Stomach (tissue), 4 donors: ENCODE results near the gene CXCL8.

Source experiments
- EP300 ChIP-seq: sonication (generic); formaldehyde crosslinking; IDR thresholded peaks from one replicate; pipeline ENCODE4 v1.6.1; 2017; ENCODE audit warnings: antibody characterized with exemption
- TF ChIP-seq, protein P1 (sequence below), 7 experiments: fragments of 450-650 bp in 4 of 7; fragments of 200-600 bp in 3 of 7; sonication (generic) in 3 of 7; IDR thresholded peaks; one replicate each; pipeline ENCODE4 v1.5.1; 2016 to 2019; ENCODE audit warnings: antibody characterized with exemption in 7 of 7, control low read depth in 2 of 7, mild to moderate bottlenecking in 1 of 7

DNA sequence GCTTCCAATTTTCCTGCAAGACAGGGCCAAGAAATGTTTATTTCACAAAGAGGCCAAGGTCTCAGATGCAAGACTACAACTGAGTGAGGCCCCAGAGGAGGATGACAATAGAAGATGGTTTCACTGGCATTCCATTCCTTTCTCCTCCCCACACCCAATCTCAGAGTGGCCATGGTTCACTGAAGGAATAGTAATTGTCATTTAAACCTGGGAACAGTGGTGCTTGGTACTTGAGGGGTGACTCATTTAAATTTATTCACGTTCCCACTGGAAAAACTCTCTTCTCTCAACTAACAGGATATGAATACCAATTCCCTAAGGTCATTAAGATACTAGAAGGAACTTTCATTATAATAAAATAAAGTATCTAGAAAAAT lies 35.3 kb upstream of the CXCL8 start:
- no peak for TF ChIP-seq EP300
- TF ChIP-seq, protein P1, sequence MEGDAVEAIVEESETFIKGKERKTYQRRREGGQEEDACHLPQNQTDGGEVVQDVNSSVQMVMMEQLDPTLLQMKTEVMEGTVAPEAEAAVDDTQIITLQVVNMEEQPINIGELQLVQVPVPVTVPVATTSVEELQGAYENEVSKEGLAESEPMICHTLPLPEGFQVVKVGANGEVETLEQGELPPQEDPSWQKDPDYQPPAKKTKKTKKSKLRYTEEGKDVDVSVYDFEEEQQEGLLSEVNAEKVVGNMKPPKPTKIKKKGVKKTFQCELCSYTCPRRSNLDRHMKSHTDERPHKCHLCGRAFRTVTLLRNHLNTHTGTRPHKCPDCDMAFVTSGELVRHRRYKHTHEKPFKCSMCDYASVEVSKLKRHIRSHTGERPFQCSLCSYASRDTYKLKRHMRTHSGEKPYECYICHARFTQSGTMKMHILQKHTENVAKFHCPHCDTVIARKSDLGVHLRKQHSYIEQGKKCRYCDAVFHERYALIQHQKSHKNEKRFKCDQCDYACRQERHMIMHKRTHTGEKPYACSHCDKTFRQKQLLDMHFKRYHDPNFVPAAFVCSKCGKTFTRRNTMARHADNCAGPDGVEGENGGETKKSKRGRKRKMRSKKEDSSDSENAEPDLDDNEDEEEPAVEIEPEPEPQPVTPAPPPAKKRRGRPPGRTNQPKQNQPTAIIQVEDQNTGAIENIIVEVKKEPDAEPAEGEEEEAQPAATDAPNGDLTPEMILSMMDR (IDR thresholded peaks at IDR 0.05) = no peak
